Nephron (organoid): ENCODE measurements around the gene CERK.

ENCODE experiments used
- H3K27ac Mint-ChIP-seq, 3 experiments: 2 replicates each; pipeline ENCODE4 v1.8.0; 2020; ENCODE audit warnings: mixed read lengths in 3 of 3, mild to moderate bottlenecking in 2 of 3, moderate library complexity in 1 of 3
- H3K27me3 Mint-ChIP-seq: 2 replicates; pipeline ENCODE4 v1.8.0; 2021; ENCODE audit warnings: low read depth, mild to moderate bottlenecking, moderate library complexity, mixed read lengths
- H3K36me3 Mint-ChIP-seq: 2 replicates; pipeline ENCODE4 v1.8.0; 2020; ENCODE audit warnings: low read depth, mixed read lengths
- H3K4me1 Mint-ChIP-seq: 2 replicates; pipeline ENCODE4 v1.8.0; 2020; ENCODE audit warnings: mixed read lengths
- H3K4me3 Mint-ChIP-seq, 3 experiments: 2 replicates each; pipeline ENCODE4 v1.8.0; 2020; ENCODE audit warnings: mild to moderate bottlenecking in 3 of 3, mixed read lengths in 3 of 3, moderate library complexity in 2 of 3
- H3K9me3 Mint-ChIP-seq: 2 replicates; pipeline ENCODE4 v1.8.0; 2020; ENCODE audit warnings: mixed read lengths
- TF ChIP-seq, protein P1 (sequence below), 3 experiments: fragments of 200-600 bp; sonication (generic); IDR thresholded peaks; one replicate each; pipeline ENCODE4 v1.5.0; 2021; ENCODE audit warnings: antibody characterized with exemption in 3 of 3; ENCODE audit not compliant: unreplicated experiment in 3 of 3

The CERK gene

DNA sequence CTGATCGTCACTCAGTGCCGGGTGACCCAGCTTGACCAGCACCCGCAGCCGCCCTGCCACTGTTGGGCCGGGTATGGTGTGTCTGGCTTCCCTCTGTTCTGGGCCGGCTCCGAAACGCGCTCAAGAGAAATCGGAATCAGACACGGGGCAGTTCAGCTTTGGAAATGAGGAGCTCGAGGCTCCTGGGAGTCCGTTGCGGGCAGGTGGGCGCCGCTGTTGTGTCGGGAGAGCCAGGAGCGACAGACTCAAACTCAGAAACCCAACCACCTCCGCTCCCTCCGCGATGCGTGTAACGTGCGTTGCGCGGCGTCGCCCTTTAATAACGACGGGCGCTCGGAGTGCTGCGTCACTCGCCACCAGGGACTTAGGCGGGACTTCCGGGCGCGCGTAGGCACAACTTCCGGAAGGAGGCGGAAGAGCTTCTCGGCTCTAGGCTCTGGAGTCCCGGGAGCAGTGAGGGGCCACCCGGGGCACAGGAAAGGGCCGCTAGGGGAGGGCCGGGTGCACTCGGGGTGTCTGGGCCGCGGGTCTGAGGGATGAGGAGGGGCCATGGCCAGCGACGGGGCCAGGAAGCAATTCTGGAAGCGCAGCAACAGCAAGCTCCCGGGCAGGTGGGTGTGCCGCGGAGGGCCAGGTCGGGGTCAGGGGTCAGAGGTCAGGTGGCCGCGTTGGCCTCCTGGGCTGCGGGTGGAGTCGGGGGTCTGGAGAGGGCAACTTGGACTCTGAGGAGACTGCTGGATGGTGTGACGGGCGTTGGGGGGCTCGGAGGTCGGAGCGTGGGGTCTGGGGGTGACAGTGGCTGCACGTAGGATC lies 24.4 kb upstream of the CERK start, which contains the start of gene TBC1D22A:
TBC1D22A (plus strand) TSS at position 413 of the 813 bp plus-strand sequence; CDS start at position 550, 137 bp downstream.
- Mint-ChIP-seq H3K36me3 (peaks cover 4% of the 10 kb centered on the region), H3K4me1 (peaks cover 46% of the 10 kb centered on the region), H3K27ac (peak within 1 kb of the TSS; percentile 96 to 97 (median 97)), H3K9me3 (no peaks in the 10 kb centered on the region), H3K4me3 (peak within 1 kb of the TSS; percentile 97 to 100 (median 98)), H3K27me3 (no peaks in the 10 kb centered on the region)
- TF ChIP-seq, protein P1, sequence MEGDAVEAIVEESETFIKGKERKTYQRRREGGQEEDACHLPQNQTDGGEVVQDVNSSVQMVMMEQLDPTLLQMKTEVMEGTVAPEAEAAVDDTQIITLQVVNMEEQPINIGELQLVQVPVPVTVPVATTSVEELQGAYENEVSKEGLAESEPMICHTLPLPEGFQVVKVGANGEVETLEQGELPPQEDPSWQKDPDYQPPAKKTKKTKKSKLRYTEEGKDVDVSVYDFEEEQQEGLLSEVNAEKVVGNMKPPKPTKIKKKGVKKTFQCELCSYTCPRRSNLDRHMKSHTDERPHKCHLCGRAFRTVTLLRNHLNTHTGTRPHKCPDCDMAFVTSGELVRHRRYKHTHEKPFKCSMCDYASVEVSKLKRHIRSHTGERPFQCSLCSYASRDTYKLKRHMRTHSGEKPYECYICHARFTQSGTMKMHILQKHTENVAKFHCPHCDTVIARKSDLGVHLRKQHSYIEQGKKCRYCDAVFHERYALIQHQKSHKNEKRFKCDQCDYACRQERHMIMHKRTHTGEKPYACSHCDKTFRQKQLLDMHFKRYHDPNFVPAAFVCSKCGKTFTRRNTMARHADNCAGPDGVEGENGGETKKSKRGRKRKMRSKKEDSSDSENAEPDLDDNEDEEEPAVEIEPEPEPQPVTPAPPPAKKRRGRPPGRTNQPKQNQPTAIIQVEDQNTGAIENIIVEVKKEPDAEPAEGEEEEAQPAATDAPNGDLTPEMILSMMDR (IDR thresholded peaks at IDR 0.05; ENCODE audit: unreplicated experiment in 3 of 3), result no peak

DNA sequence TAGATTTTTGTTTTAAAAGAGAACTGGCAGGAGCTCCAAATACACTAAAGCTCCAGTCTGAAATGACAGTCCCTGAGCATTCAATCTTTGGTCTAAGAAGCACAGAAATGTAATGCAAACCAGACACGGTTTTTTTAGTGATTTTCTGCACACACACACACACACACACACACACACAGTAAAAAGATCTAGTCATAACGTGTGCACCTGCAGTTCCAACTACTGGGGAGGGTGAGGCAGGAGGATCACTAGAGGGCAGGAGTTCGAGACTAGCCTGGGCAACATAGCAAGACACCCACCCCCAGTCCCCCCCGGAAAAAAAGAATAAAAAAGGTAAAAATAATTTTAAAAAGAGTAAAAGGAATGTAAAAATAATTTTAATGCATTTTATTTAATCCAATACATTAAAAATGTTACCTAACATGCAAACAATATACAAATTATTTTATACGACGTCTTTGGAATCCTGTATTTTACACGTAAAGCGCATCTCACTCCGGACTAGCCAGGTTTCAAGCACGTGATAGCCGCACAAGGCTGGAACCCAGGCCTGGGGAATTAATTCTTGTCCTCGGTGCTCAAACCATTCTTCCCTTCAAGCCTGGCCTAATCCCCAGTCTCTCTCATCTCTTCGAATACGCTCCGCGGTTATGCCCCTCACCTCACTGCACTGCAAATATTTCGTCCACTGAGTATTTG lies 23.6 kb upstream of the CERK start:
- H3K27me3 Mint-ChIP-seq, result no peaks in the 10 kb centered on the region
- H3K4me1 Mint-ChIP-seq, result peaks cover 38% of the 10 kb centered on the region

DNA sequence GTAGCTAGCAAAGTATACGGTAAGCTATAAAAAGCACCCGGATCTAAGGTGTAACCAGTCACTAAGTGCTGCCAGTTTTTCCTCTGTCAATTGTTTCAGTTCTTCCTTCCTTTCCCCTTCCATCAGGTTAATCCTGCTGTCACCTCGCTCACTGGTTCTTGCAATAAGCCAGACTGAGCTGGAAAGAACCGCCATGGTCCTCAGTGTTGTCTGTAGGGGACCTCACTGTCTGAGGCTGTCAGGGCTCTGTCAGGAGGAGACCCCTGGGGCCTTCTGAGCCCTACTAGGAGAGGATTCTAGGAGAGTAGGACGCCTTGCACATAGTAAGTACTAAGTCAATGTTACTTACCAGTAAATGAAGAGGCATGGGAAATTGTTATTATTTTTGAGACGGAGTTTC lies 23.0 kb upstream of the CERK start:
- no peaks in the 10 kb centered on the region for H3K27me3 Mint-ChIP-seq
- H3K36me3 Mint-ChIP-seq, result peaks cover 15% of the 10 kb centered on the region
- TF ChIP-seq, protein P1 (IDR thresholded peaks at IDR 0.05; ENCODE audit: unreplicated experiment in 3 of 3), result no peak
- peaks cover 4% of the 10 kb centered on the region for H3K9me3 Mint-ChIP-seq
- peaks cover 38% of the 10 kb centered on the region for H3K4me1 Mint-ChIP-seq
- H3K27ac Mint-ChIP-seq, result peak overlapping the region; percentile 96 to 97 (median 97)
- H3K4me3 Mint-ChIP-seq, result peak overlapping the region; percentile 93 to 100 (median 98)

More for the DNA sequence above, 23.6 kb upstream of the CERK start:
- TF ChIP-seq, protein P1 (IDR thresholded peaks at IDR 0.05; ENCODE audit: unreplicated experiment in 3 of 3), result no peak
- H3K4me3 Mint-ChIP-seq, result peak overlapping the region; percentile 97 to 100 (median 98)
- H3K36me3 Mint-ChIP-seq, result peaks cover 9% of the 10 kb centered on the region
- H3K9me3 Mint-ChIP-seq, result no peaks in the 10 kb centered on the region
- H3K27ac Mint-ChIP-seq, result peak overlapping the region; percentile 96 to 97 (median 97)

DNA sequence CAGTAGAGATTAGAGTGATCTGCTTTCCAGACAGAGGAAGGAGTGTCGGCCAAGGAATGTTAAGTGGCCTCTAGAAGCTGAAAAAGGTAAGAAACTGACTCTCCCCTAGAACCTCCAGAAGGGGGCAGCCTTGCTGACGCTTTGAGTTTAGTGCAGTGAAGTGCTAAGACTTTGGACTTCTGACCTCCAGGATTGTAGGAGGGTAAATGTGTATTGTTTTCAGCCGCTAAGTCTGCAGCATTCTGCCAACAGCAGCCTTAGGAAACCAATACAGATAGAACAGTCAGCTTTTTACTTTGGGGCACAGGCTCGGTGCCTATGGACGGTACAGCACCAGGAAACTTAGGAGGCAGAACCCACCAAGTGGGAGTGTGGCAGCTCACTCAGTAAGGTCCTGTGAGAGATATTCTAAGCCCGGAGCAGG lies 20.8 kb upstream of the CERK start:
- Mint-ChIP-seq H3K36me3 (peaks cover 18% of the 10 kb centered on the region), H3K27me3 (no peaks in the 10 kb centered on the region), H3K4me3 (peak overlapping the region; percentile 67 to 78 (median 69)), H3K27ac (peak overlapping the region; percentile 80 to 93 (median 87)), H3K9me3 (peaks cover 4% of the 10 kb centered on the region), H3K4me1 (peaks cover 36% of the 10 kb centered on the region)
- TF ChIP-seq, protein P1 (IDR thresholded peaks at IDR 0.05; ENCODE audit: unreplicated experiment in 3 of 3), result peak; percentile 62 to 69 (median 63)

DNA sequence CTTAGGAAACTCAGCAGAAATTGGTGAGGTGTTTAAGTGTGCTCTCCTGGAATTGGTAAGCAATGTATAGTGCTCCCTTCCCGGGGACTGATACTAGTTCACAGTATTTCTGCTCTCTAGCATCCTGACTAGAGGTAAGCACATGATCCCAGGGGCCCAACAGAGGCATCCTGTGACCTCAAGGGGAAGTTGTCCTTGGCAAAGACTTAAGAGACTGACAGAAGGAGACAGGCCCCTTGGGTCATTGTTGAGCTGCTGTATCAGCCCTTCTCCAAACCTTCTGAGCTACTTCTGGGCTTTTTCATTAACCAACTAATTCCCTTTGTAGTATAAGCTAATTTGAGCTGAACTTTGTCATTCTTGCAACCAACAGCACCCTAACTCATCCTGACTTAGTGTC lies 20.1 kb upstream of the CERK start:
- H3K9me3 Mint-ChIP-seq, result peaks cover 4% of the 10 kb centered on the region
- peak overlapping the region in 1 of 3 experiments; percentile 93 for H3K27ac Mint-ChIP-seq
- peaks cover 18% of the 10 kb centered on the region for H3K36me3 Mint-ChIP-seq
- peak overlapping the region in 1 of 3 experiments; percentile 34 for H3K4me3 Mint-ChIP-seq
- TF ChIP-seq, protein P1 (IDR thresholded peaks at IDR 0.05; ENCODE audit: unreplicated experiment in 3 of 3), result no peak
- no peaks in the 10 kb centered on the region for H3K27me3 Mint-ChIP-seq
- peaks cover 31% of the 10 kb centered on the region for H3K4me1 Mint-ChIP-seq
